COR-L47 (cell line): ENCODE results near the gene TM4SF1.
A peak's percentile ranks its signal among the peaks of the same experiment; 100 is the strongest.
"Not testable (repeated sequence)": the region's sequence is repeated elsewhere in the genome, so short reads cannot be mapped to it uniquely, and the experiment has no call there.

Experiments
- DNase-seq: peaks from one replicate; lab custom pipeline; 2025; lab: John Stamatoyannopoulos, UW

Gene TM4SF1

DNA sequence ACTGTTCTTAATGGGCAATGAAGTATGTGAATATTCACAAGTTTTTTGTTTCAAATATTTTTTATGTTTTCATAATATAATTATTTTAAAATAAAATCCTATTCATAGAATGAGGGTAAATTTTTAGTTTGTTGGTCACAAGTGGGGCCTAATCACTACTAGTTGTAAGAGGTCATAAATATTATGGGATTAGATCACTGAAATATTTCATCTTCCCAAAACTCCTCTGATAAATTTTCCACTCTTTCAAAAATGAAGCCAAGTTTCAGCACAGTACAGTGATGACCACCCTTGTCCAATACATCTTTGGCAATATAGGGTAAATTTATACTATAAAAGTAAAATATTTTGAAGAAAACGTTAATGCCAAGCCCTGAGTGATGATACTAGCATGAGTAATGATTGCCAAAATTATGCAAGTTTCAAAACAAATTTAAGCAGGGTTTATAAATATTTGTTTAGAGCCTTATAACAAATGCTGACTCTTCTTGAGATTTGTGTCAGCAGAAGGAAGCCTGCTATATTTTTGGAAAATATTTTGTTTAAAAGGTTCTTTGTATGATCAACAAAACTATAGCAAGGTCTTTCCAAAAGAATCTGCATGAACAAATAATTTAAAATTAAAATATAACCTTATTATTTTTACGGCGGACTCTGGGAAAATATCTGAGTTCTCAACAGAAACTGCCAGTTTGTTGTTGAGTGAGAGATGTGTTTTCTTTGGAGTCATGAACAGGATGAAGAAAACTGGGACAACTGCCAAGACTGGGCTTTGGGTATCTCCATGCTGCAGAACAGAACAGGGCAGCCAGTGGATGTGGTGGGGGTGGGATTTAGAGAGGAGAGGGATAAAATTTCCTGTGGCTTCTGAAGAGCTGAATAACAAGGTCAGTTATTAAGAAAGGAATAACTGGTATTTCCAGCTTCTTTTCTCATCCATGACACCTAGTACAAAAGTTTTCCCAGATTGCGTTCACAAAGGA, 17.9 kb upstream of the TM4SF1 start:
- peak; percentile 87 for DNase-seq

DNA sequence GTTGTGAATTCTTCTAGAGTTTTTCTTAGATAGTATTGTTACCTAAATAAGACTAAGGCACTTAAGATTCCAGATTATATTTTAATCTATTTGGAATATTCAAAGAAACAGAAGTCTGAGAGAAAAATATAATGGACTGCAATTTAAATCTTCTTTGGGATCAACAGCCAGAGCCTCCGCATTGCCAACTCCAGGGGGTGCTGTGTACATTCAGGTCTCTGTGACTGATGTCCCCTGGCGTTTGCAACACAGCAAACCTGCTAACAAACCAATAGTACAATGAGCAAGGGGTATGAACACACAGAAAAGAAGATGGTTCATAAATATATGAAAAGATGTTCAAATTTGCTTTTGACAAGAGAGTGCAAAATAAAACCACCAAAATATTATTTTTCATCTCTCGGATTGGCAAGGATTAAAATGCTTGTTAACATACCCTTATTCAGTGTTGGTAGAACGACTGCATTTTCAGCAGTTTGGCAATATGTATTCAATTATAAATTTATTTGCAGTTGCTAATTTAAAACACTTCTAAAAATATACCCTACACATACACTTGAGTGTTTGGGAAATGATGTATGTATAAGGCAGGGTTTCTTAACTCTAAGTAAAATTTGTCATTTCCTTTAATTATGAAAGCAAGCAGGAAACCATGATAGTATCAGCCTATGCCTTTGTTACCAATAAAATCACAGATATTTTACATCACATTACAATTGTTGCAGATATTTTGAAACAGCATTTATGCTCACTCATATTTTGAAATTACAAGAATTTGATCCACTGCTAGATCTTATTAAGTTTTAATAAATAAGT, 16.1 kb upstream of the TM4SF1 start:
- DNase-seq, result peak; percentile 85

DNA sequence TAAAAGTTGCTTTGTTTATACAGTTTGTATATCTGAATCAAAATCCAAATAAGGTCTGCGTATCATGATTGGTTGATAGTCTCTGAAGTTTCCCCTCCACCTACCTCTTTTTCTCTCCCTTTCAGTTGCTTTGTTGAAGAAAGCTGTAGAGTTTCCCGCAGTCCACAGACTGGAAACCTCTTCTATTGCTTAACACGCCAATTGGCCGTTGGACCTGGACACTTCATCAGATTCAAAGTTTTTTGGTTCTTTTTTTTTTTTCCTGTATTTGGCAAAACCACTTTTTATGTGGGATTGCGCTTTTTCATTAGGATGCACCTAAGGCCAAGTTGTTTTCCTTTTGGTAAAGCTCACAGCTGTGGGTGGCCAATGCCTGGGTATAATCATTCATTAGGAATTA, 14.5 kb upstream of the TM4SF1 start:
- no peak for DNase-seq

DNA sequence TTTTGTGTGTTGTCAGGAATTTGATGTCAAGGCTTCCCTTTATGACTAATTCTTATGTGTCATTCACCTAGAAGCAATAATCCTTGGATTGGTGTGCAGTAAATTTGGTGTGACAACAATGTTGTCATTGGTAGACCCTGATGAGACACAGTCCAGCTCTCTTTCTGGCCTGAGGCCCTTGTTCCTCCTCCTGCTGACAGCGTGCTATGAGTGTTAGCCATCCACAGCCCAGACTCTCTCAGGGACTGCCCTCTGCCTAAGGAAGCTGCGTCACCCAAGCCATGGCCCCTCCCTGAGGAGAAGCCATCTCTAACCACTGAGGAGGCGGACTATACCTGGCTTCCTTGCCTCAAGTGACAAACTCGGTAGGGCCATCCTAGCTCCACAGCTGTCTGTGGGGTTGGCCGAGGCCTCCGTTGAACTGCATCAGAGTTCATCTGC, 13.3 kb upstream of the TM4SF1 start:
- no peak for DNase-seq

DNA sequence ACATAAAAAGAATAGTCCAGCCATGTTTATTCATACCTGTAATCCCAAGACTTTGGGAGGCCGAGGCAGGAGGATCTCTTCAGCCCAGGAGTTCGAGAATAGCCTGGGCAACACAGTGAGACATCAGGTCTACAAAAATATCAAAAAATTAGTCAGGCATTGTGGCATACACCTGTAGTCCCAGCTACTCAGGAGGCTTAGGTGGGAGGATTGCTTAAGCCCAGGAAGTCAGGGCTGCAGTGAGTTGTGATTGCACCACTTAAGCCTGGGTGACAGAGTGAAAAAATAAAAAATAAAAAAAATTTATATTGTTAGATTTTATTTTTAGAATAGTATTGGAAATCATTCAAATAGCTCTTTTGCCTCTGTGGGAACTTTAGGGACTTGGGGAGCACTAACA, 12.8 kb upstream of the TM4SF1 start:
- DNase-seq, result no peak

DNA sequence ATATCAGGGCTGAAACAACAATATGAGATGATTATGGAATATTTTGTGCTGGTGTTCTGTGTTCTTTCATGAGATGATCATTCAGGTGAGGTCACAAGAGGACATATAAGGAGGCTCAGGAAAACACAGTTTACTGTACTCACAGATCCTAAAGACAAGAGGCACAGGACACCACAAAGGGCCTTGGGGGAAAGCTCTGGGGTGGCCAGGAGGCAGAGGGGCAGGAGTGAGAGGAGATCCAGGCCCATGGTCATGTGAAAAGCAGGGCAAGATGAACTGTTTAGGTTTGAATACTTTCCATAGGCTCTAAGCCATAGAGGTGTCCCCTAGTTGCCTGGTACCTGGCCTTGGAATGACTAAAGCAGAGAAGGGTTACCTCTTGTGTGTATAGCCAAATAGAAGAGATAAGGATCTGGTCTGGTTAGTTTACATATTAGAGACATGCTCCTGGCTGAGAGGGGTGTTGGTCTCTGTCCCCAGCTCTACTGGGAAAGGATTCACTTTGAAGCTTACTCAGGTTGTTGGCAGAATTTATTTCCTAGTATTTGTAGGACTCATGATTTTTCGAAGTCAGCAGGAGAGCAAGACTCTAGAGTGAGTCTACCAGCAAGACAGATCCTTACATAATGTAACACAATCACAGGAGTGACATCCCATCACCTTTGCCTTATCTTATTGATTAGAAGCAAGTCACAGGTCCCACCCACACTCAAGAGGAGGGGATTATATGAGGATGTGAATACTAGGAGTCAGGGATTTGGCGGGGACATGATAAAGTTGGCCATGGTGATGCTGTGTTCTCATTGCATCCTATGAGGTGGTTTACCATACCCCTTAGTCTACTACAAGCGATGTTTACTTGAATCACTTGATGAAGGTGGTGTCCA, 11.3 kb upstream of the TM4SF1 start:
- no peak for DNase-seq

DNA sequence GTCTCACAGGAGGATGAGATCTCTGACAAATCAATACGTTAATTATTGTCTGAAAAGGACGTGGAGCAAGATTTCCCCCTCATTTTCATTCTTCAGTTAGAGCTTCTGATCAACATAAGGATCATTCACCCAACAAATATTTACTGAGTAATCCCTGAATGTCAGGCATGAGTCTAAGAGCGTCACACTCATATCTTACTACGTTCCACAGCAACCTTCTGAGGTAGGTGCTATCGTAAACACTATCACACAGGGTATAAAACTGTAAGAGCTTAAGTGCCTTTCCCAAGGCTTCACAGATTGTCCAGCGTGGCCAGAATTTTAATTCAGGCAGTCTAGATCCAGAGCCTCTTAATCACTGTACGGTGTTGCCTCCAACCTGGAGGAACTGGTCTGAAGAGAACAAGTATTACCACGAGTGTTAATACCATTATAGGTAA, 10.6 kb upstream of the TM4SF1 start:
- DNase-seq, result no peak

DNA sequence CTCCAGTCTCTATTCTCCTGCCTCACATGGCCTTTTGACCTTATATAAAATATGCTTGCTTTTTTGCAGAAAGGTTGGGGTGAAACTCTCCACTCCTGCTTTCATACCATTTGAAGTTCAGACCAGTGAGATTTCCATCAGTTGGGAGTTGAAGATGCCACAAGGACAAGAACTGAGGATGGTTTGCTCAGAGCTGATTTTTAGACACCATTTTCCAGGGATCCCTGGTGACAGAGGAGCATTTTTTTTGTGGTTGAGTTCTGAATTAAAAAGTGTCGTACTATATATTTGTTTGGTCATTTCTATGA, 8.8 kb upstream of the TM4SF1 start:
- no peak for DNase-seq

DNA sequence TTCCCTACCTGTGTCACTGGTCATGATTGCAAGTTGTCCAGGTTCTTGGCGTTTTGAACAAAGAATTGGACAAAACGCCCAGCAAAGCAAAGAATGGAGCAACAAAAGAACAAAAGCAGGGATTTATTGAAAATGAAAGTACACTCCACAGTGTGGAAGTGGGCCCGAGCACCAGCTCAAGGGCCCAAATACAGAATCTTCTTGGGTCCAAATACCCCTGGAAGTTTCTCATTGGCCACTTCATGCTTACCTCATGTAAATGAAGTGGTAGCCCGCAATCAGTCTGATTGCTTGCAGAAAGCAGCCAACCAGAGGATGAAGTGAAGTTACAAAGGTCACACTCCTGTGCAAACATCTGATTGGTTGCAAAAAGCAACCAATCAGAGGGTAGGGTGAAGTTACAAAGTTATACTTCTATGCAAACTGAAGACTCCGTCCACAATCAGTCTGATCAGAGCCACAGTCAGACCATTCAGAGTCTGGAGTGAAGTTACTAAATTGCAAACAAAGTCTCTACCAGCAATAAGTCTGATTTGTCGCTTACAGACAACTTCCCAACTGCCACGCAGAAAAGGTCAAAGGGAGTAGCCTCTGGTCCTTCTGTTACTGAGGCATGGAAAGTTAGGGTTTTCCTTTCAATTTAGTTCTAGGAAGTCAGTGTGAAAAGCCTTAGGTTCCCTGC, 8.3 kb upstream of the TM4SF1 start:
- DNase-seq, result no peak

DNA sequence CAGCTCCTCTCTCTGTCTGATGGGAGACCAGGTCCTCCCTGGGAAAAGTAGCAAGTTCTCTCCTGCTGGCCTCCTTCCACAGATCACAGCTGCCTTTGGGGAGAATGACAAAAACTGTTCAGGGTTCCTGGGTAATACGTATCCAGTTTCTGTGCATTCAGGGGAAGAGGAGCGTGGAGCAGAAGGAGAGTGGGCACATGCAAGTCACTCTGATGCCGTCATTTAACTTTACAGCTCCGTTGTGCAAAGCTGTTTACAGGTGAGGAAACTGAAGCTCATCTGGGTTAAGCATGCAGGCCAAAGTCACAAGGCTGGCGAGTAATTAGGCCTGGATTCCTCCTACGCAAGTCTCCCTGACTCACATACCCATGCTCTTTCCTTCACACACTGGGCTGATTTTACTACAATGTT, 7.5 kb upstream of the TM4SF1 start:
- DNase-seq, result no peak

DNA sequence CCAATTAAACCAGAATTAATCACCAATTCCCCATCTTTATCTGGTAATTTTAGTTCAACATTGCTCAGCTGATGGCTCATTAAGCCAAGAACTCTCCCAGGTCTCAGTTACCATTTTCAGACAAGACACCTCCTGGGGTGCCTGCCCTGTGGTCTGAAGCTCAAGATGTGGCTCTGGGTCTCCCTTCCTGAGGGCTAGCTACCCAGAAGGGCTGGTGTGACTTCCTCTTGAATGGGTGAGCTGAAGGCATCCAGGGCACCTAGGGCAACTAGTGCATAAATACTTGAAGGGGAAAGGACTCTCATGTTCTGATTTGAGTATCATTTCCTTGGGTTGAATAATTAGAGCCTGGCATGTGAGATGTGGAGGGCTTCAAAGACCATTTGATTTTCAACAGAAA, 6.7 kb upstream of the TM4SF1 start:
- no peak for DNase-seq

DNA sequence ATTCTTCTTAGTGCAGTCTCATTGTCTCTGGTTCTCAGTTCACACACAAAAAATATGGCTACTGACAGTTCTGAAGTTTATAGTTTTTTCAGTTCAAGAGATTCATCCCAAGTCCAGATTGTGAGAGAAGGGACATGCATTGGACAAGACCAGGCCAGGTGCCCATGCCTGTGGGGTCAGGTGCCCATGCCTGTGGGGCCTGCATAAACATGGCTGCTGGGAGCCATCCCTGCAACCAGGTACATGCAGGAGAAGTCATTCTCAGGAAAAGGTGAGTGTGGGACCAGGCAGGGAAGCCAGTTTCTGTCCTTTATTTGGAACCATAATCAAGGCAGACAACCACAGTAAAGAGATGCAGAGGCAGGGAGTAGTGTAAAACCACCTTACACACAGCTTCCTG, 6.3 kb upstream of the TM4SF1 start:
- DNase-seq, result no peak

DNA sequence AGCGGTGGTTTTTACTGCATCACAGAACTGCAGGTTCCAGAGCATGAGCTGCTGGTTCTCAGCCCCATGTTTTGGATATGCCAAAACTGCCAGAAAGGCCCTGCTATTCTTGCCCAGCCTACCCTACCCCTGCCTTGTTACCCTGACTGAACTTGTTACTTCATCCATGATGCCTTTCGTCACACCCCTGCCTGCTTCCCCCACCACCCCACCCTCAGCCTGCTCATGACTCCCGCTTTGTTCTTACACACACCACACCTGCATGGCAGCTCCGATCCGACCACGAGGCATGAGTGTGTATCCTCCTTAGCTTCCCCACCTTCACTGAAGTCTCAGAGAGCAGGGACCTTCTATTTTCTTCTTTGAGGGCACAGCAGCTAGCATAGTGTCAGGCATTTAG, 5.1 kb upstream of the TM4SF1 start:
- DNase-seq, result no peak

DNA sequence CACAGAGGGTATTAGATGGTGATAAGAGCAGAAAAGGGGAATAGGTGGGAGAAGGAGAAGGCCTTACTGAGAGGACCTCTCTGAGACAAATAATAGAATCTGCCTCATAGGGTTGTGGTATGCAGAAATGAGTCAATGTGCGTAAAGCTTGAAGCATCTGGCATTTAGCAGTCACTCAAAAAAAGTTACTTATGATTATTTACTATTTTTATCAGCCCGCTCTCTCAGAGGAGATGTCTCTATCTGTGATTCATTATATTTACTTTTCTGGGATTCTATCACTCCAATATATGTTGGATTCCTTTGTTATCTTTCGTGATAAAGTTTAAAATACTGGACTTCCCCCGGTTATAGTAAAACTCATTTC, 4.6 kb upstream of the TM4SF1 start:
- no peak for DNase-seq

DNA sequence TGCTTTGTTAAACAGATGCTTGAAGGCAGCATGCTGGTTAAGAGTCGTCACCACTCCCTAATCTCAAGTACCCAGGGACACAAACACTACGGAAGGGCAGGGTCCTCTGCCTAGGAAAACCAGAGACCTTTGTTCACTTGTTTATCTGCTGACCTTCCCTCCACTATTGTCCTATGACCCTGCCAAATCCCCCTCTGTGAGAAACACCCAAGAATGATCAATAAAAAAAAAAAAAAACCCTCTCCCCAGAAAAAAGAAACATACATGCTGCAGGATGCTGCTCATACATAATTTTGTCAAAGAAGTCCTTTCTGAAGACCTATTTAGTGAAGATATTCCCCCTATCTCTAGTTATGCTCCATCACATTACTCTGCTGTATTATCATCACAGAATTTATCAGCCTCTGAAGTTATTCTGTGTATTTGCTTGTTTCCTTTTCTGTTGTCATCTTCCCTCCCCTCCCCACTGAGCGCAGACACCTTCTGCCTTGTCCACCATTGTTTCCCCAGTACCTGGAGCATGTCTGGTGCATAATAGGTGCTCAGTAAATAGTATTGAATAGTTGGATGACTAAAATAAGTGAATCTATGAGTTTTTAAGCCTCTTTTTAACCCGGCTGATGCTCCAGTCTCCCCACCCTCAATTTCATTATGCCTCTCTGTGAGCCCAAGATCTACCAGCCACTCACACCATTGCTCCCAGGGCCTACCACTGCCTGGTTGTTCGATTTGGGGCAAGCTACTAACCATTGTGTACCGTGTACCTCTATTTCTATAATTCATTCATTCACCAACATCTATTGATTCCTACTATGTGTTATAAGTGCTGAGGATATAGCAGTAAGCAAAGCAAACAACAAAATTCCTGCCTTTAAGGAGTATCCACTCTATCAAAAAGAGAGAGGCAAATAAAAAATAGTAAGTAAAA, 4.0 kb upstream of the TM4SF1 start:
- DNase-seq, result no peak

DNA sequence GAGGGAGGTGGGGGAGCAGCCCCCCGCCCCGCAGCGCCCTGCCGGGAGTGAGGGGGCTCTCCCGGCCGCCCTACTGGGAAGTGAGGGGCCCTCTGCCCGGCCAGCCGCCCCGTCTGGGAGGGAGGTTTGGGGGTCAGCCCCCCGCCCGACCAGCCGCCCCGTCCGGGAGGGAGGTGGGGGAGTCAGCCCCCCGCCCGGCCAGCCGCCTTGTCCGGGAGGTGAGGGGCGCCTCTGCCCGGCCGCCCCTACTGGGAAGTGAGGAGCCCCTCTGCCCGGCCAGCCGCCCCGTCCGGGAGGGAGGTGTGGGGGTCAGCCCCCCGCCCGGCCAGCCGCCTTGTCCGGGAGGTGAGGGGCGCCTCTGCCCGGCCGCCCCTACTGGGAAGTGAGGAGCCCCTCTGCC, 2.8 kb upstream of the TM4SF1 start:
- not testable (repeated sequence) for DNase-seq

DNA sequence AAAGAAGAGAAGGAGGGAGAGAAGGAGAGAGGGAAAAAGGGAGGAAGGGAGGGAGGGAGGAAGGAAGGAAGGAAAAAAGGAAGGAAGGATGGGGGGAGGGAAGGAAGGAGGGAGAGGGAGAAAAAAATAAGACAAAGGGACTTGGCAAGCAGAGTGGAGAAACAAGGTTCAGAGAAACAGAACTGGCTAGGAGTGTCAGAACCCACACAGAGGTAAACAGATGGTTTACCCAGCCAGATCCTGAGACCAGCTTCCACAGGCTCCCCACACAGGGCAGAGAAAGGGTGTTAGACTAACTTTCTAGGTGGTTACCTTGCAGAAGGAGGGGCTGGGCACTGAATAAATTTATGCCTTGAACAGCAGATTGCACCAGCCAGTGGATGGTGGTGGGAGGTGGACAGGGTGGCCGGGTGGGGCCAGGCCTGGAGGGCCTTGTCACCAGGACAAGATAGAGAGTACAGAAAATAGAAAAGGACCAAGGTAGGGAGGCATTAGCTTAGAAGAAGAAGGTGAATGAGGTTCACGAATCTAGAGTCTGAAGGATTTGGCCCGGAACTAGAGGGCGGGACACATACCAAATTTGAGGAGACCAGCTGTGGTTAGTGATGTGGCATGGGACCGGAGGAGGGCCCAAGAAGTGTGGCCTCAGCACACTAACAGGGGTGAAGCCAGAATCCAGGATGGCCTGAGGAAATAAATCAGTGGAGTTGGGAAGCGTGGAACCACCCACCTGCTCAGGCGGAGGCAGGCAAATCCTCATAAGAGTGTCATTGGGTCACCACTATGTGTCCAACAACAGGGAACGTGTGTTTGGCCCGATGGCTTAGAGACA, 1.2 kb upstream of the TM4SF1 start:
- DNase-seq, result no peak

DNA sequence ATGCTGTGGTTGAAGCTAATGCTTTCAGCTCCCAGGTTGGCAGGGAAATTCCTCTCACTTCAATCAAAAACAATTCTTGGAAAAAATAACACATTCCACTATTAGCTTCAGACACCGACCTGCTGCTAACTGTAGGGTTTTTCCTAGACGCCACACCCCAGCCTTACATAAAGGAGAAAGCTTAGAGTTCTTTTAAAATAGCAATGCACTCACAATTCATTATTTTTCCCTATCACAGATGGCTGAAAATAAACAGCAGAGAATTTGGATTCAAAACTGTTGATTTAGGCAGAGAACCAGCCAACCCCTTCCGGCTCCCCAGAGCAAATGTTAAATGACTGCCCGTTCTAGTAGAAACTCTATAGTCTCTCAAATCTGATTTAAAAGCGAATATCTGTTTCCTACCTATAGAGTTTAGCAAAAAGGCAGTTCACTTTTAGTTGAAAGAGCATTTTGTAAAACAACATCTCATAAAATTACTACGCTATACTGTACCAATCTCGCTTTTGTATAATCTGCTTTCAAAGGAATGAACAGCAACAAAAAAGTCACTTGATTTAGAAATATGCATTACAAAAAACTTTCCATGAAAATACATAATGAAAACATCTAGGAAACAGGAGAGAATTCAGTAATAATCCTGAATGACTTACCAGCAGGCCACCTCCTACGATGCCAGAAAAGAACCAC, 586 bp downstream of the TM4SF1 start:
- peak; percentile 18 for DNase-seq
